GM18502 (cell line): ENCODE results near the gene ADGRD1.
"Not testable (repeated sequence)": the region's sequence is repeated elsewhere in the genome, so short reads cannot be mapped to it uniquely, and the experiment has no call there.

Experiments used
- ATAC-seq: cut with Tn5 transposase; IDR thresholded peaks from one replicate; pipeline ENCODE4 v1.9.1; 2021; ENCODE audit warnings: mild to moderate bottlenecking; ENCODE audit not compliant: unreplicated experiment, poor library complexity

The ADGRD1 gene

DNA sequence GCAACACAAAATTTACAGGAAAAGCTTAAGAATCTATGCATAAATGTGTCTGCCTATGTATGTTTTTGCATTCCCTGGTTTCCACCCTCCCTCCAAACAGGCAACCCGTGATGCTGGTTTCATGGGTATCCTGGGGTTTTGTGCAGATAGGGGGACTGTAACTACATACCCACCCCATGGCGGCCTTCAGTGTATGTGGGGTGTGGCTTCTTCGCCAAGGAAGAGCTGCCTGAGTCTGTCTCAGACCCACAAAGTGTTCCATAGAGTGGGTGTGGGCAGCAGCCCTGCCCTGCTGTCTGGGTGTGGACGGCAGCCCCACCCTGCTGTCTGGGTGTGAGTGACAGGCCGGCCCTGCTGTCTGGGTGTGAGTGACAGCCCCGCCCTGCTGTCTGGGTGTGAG, 174.8 kb downstream of the ADGRD1 start:
- ATAC-seq, result no peak

DNA sequence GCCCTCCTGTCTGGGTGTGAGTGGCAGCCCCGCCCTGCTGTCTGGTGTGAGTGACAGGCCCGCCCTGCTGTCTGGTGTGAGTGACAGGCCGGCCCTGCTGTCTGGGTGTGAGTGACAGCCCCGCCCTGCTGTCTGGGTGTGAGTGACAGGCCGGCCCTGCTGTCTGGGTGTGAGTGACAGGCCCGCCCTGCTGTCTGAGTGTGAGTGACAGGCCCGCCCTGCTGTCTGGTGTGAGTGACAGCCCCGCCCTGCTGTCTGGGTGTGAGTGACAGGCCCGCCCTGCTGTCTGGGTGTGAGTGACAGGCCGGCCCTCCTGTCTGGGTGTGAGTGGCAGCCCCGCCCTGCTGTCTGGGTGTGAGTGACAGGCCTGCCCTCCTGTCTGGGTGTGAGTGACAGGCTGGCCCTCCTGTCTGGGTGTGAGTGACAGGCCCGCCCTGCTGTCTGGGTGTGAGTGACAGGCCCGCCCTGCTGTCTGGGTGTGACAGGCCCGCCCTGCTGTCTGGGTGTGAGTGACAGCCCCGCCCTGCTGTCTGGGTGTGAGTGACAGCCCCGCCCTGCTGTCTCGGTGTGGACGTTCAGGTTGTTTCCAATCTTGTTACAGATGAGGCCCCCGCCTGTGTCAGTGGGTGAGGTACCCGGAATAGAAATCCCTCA, 175.4 kb downstream of the ADGRD1 start:
- not testable (repeated sequence) for ATAC-seq

DNA sequence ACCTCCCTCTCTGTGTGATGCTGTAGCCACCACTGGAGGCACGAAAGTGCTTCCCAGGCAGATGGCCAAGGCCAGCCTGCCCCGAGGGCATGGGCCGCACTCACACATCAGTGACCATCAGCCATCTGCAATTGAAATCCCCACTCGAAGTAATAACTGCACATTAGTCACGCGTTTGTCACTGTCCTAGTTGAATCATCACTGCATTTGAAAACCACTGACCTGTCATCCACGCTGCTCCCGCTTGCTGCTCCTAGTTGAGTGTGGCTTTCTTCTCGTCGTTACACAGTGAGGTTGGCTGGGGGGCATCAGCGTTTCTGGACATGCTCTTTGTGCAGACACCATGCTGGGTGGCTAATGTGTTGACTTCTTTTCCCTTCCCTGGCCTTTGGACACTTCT, 176.1 kb downstream of the ADGRD1 start:
- no peak for ATAC-seq

DNA sequence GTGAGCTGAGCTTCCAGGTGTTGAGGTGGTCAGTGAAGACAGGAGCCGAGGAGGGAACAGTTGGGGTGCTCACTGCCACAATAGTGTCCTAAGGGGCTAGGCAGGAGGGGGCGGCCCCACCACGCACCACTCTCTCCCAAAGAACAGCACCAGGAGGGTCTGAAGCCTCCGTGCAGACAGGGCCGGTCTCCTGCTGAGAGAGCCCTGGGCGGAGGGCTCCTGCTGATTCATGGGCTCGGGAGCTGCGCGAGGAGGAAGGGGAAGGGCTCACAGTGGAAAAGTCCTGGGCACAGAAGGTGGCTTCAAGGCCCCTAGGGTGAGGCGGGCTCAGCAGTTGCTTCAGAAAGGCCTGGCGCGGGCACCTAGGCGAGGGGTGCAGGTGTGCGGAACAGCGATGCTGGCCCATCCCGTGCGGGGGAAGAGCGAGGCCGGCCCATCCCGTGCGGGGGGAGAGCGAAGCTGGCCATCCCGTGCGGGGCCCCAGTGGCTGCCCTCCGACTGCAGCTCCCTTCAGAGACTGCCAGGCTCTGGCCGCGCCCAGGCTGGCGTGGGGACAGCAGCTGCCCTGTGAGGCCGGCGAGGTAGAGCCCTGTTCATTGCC, 176.7 kb downstream of the ADGRD1 start:
- ATAC-seq, result no peak

DNA sequence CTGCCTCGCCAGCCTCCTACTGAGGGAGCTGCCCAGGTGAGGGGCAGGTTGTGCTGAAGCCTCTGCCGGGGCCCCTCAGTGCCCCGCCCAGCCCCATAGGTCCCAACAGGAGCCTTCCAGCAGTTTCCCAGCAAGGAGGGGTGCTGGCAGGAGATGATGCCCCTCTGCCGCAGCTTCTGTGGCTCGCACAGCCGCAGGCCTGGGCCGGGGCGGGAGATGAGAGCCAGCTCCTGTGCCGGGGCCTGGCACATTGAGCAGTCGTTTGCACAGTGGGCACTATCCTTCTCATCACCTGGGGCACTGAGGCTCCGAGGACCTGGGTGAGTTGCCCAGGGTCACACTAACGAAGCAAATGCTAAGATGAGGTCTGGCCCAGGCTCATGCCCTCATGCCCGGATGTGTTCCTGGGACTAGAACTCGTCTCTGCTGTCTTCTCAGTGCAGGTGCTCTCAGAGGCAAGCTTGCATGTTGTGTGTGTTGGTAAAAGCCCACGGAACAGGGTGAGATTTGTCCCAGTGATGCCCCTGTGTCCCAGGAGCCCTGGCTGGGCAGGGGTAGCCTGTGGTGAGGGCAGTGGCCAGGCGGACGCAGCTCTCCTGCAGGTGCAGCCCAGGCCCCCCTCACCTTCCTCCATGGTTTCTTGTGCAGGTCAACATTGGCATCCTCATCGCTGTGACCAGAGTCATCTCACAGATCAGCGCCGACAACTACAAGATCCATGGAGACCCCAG, 177.5 kb downstream of the ADGRD1 start:
- no peak for ATAC-seq

DNA sequence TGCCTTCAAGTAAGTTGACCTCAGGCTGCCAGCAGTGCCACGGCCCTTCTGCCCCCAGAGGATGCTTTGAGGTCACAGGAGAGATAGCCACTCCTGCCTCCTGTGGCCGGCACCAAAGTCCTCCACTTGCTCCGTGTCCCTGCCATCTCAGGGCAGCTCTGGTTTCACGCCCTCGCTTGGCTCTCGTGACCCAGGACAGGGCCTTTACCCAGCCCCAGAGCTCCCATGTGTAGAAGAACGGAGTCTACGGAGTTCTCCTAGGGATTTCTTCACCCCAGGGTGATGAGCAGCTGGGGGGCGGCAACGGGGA, 178.1 kb downstream of the ADGRD1 start:
- no peak for ATAC-seq

DNA sequence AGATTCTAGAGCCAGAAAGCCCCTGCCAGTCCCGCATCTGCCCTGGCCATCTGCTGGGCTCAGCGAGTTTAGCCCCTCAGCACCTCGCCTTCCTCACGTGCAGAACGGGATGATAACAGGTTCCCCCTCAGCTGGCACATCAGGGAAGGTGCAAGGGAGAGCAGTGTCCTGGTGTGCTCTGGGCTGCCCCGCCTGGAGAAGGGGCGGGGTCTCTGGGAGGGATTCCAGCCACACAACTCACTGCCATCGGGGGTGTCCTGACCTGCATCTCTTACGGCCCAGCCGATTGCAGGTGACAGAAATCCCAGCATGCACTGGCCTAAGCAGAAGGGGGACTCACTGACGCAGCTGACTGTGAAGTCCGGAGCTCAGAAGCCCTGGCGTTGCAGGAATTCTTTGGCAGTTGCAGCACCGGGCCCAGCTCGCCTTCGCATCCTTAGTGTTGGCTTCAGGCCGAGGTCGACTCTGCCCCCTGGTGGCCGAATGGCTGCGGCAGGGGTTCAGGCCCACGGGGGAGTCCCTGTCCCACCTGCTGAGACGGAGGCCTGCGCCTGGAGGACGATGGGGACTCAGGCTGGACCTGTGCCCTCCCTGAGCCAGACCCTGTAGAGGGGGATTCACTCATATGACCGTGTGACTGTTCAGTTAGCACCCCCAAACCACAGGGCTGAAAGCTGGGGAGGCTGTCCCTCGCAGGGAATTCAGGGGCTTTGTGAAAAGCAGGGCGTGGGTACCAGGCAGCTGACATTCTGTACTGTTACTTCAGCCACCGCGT, 178.6 kb downstream of the ADGRD1 start:
- peak; percentile 81 for ATAC-seq

DNA sequence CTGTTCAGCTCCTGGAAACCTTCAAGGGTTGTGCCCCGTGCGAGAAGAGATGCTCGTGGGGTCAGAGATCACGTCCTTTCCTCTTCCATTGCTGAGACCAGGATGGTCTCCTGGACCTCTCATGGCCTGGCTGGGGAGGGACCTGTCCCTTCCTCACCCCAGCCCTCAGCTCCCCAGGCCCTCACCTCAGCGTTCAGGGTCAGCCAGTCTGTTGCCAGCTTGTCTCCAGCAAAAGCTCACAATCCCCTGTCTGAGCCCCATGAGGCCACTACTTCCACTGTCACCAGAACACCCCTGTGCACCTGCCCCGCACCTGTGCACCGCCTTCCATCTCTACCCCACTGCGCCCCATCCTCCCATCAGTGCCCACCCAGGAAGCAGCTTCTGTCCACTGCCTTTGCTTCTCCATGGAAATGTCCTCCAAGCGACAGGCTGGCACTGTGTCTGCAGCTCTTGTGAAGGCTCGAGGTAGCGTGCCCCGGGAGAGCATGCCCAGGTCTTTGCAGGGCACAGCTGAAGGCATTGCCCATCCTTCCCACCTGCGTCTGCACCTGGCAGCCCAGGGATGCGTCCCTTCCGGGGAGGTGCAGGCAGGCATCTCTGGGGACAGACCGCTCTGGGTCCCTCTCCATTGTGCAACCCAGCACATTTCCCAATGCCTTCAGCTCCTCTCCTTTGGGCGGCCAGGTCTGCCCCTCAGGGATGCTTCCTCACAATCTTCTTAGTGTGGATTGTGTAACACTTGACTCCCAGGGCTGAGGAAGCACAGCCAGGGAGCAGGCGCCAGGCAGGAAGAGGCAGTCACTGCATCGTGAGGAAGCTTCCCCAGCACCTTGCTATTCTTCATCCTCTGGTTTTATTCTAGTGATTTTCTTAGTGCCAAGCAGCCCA, 179.6 kb downstream of the ADGRD1 start:
- no peak for ATAC-seq

DNA sequence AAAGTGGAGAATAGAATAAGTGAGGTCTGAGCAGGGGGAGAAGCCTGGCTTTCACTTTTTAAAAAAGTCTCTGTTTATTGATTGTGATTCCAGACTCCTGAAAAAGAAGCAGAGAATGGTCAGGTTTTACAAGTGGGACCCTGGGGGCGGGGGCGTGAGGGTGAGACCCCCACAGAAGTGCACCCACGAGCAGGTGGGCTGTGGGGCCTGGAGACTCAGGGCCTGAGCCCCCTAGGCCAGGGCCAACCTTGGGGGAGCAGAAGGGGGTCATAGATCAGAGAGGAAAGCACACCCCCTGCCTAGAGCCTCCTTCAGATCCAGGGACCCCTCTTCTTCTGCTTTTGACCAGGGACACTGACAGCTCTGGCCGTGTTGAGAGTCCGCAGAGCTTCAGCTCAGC, 180.3 kb downstream of the ADGRD1 start:
- ATAC-seq, result no peak

DNA sequence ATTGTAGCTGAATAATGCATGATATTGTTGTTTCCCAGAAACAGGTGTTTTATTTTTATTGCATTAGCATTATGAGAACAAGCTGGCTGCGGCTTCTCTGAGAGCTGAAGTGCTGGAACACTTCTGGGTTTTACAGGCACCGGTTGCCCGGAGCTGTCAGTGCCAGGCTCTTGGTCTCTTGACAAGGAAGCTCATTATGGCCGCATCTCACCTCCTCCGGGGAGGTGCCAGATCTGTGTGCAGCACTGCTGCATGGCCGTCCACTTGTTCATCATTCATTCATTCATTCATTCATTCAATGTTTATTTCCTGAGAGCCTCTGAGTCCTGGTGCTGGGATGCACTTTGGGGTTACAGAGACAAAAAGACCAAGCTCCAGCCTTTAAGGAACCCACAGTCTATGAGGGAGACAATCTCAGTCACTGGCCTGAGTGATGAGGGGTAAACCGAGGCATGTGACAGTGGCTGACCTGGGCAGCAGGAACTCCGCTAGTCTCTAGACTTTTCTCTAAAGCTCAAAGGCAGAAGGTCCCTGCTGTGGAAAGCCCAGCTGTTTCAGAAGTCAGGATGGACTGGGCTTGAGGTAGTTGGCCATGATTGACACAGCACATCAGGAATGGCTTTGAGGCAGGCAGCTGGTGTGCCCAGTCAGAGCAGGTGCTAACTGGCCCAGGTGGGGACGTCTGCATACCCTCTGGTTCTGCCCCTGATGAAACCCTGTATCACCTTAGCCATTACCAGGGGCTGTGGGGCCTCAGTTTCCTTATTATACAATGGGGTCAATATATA, 181.0 kb downstream of the ADGRD1 start:
- ATAC-seq, result no peak

DNA sequence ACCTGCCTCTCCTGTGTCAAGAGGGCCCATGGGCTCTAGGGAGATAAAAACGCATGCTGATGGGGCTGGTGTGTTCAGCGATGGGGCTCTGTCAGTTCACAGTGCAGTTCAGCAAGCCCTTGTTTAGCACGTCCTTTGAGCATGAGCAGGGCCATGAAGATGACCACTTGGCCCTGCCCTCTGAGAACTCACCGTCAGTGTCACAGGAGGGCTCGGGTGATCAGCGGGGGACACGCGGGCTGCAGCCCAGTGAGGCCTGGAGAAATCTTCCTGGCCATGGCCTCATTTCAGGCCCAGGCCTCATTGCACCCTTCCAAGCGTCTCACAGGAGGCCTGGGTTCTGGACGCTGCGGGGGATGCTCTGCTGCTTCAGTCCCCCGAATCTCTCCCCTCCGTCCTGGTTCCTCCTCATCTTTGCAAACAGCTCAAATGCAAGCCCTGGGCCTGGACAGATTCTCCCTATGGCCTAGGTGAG, 181.6 kb downstream of the ADGRD1 start:
- ATAC-seq, result no peak

DNA sequence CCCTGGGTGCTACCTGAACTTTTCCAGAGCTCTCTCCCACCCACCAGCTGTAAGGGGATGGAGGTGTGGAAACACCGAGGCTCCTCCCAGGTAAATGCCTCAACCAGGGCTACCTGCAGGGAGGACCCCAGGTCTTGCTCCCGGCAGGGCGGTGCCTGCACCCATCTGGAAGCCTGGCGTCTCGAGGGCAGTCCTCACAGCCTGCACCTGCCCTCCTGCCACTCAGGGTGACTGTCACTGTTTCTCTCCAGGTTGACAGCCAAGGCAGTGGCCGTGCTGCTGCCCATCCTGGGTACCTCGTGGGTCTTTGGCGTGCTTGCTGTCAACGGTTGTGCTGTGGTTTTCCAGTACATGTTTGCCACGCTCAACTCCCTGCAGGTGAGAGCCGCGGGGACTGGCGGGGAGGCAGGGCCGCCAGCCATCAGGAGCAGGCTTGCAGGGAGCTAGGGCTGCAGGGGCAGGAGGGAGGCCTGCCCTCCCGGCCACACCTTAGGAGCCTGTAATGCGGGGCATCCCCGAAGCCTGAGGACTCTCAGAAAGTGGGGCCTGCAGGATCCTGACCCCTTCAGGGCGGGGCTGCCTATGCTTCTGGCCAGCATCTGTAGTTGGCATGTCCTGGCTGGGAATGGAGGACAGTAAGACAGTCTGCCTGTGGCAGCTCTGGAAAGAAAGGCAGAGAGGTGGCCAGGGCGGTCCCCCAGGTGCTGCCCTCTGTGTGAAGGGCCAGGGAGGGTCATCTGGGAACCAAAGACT, 182.3 kb downstream of the ADGRD1 start:
- no peak for ATAC-seq

DNA sequence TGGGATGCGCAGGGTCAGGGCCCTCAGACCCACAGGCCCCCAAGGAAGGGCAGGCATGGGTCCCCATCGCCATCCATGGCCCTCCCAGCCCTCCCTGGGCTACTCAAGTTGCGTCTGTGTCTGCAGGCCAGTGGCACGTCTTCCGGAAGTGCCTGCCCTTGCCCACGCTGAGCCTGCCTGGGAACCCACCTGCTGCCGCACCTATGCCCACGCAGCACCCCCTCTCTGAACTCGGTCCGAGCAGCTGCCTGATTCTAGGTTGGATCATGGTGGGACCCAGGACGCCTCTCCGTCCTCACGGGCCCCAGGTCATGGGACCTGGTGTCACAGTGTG, 182.8 kb downstream of the ADGRD1 start:
- no peak for ATAC-seq

DNA sequence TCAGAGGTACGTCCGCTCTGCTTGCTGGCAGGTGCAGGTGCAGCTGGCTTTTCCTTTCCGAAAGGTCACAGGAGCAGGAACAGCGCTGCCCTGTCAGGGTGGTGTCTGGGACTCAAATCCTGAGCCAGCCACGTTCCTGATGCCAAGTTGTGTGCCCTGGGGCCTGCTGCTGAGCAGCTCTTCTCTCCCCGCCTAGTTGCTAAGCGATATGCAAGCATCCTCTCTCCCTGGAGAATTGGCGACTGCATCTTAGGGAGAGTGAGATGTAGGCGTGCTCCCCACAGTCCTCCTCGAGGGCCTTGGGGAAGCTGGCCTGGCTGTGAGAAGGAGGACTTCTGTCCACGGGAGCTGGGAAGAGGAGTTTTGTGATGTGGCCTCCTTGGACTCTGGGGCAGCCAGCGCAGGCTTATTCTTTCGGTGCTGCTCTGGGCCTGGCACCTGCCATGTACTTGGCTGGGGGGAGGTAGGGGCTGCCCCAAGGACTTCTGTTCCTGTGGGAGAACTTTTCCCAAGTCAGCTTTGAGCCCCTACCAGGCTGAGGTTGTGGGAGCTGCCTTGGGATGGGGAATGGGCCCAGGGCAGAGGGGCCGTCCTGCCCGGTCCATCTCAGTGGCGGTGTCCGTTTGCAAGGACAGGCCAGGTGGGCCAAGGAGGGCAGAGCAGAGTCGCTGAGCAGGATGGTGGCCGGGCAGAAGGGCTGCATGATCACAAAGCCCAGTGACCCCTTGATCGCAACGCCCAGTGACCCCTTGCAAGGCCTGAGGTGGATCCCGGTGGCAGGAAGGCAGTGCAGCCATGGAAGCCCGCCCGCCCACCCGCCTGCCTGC, 183.5 kb downstream of the ADGRD1 start:
- ATAC-seq, result no peak

DNA sequence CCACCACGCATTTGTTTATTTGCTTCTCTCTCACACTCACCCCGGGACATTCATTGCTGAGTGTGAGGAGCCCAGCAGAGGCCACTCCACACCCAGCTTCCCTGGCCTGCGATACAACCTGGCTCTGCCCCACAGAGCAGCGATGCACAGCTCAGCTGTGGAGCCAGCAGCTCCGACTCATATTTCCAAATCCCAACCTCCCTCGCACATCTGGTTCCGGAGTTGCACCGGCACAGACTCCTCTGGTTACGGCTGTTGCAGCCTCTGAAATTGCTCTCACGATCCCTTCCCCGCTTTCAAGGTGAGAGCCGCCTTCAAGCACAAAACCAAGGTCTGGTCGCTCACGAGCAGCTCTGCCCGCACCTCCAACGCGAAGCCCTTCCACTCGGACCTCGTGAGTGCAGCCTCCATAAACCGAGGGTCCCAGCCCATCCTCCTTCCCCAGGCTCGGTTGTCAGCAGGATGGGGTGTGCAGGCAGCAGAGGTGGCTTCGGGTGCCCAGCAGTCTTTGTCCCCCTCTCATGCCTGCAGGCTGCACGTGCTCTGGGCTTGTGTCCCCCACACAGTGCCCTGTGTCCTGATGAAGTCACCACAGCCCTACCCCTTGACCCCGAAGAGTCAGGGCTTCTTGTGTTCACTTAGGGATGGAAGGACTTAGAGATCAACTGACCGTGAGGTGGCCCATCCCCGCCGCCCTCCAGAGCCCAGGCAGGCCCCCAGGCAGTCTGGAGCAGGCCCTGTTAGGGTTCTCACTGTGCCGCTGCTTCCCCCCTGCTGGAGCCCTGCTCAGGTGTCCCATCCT, 184.3 kb downstream of the ADGRD1 start:
- ATAC-seq, result no peak

DNA sequence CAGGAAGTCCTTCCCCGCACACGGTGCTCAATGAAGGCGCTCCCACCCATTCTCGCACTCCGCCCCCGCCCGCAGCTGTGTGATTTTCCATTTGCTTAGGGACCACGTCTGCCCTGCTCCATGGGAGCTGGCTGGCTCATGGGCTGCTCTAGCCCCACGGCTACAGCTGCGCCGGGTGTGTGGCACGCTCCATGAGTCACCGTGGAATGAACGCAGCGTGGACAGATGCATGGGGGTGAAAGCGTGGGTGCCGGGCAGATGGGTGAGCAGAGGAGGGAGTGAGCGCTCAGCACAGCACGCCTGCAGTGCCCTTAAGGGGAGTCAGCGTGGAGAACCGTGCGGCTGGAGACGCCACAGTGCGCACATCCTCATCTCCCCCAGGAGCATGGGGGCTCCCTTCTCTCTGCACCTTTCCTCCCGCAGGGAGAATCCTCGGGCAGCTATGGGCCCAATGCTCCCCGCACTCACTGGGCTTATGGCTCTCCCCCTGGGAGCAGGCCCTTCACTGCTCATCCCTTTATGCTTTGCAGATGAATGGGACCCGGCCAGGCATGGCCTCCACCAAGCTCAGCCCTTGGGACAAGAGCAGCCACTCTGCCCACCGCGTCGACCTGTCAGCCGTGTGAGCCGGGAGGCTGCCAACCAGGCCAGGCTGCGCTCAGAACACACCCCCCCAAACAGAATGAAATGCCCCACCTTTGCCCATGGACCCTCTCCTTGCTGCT, 185.1 kb downstream of the ADGRD1 start:
- no peak for ATAC-seq
